Tibial nerve (tissue), 4 donors: ENCODE data around the gene UBASH3B. TPM values are rescaled to one million over a fixed set of nuclear protein-coding genes. Genes with fewer than 3 reads are reported as not detected.

ENCODE experiments used
- DNase-seq, 2 donors: peaks; one replicate each; pipeline ENCODE4 v3.0.0-alpha.2; 2019; ENCODE audit warnings: low spot score in 2 of 2
- H3K27ac ChIP-seq, 4 donors: fragments of 200-600 bp; sonication (generic) in 3 of 4; one replicate each; pipeline ENCODE4 v1.5.1; 2017 to 2019; ENCODE audit warnings: mild to moderate bottlenecking in 1 of 4
- H3K27me3 ChIP-seq, 2 donors: fragments of 200-600 bp; sonication (generic) in 1 of 2; one replicate each; pipeline versions ENCODE4 v1.5.1 to v1.6.0; 2017 to 2019
- H3K36me3 ChIP-seq, 3 donors: fragments of 200-600 bp; sonication (generic); one replicate each; pipeline ENCODE4 v1.5.1; 2018 to 2019
- H3K4me1 ChIP-seq, 4 donors: fragments of 200-600 bp; sonication (generic) in 3 of 4; one replicate each; pipeline ENCODE4 v1.5.1; 2017 to 2019
- H3K4me3 ChIP-seq, 4 donors: fragments of 200-600 bp; sonication (generic) in 3 of 4; one replicate each; pipeline ENCODE4 v1.5.1; 2017 to 2019; ENCODE audit warnings: mild to moderate bottlenecking in 1 of 4, moderate library complexity in 1 of 4
- H3K9me3 ChIP-seq, 4 donors: fragments of 200-600 bp; sonication (generic) in 3 of 4; one replicate each; pipeline ENCODE4 v1.5.1; 2017 to 2019
- EP300 ChIP-seq, 2 donors: sonication (generic); formaldehyde crosslinking; IDR thresholded peaks; one replicate each; pipeline ENCODE4 v1.6.1; 2017; ENCODE audit warnings: antibody characterized with exemption in 2 of 2, mild to moderate bottlenecking in 1 of 2
- POLR2A ChIP-seq, 2 donors: fragments of 450-650 bp; IDR thresholded peaks; one replicate each; pipeline ENCODE4 v1.6.1; 2017; ENCODE audit warnings: antibody characterized with exemption in 2 of 2, mild to moderate bottlenecking in 2 of 2, moderate library complexity in 2 of 2
- WGBS, 2 donors: methylation state at CpG; one replicate each; pipeline ENCODE4 v1.1.5; 2018; 5-methylcytosine and 5-hydroxymethylcytosine counted together
- total RNA-seq, 4 donors: library from RNA; depleted of rRNA; stranded (reverse); fragments of >200 nt; gene quantifications; one replicate each; pipeline ENCODE4 v1.1.0, GENCODE V29; 2016
- TF ChIP-seq, protein P1 (sequence below), 5 experiments: fragments of 200-600 bp in 3 of 5; fragments of 450-650 bp in 2 of 5; sonication (generic) in 3 of 5; IDR thresholded peaks; one replicate each; pipeline ENCODE4 v1.5.1; 2016 to 2019; ENCODE audit warnings: antibody characterized with exemption in 5 of 5, mild to moderate bottlenecking in 3 of 5, moderate library complexity in 2 of 5

UBASH3B gene
- total RNA-seq, 4 donors from 2014 or later = 0.66 to 5.1 (median 1.8) TPM

DNA sequence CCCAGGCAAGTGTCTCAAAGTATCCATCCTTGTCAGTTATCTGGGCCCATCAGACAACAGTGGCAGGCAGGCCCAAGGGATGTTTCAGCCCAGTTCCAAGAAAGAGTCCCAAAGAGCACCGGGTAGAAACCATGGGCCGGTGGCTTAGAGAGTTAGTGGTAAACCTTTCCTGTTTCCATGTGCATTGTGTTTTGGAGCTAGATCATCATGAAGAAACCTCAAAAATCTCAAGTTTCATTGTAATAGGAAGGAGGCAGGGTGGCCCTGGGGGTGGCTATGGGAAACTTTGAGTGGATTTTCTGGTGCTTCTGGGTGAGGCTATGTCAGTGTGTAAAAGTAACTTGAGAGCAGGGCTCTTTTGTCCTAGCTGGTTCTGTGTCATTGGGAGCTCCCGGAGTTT lies 68.1 kb downstream of the UBASH3B start:
- no peaks in the 10 kb centered on the region for H3K9me3 ChIP-seq
- TF ChIP-seq EP300 (IDR thresholded peaks at IDR 0.05) (no peak), POLR2A (IDR thresholded peaks at IDR 0.05) (no peak)
- TF ChIP-seq, protein P1, sequence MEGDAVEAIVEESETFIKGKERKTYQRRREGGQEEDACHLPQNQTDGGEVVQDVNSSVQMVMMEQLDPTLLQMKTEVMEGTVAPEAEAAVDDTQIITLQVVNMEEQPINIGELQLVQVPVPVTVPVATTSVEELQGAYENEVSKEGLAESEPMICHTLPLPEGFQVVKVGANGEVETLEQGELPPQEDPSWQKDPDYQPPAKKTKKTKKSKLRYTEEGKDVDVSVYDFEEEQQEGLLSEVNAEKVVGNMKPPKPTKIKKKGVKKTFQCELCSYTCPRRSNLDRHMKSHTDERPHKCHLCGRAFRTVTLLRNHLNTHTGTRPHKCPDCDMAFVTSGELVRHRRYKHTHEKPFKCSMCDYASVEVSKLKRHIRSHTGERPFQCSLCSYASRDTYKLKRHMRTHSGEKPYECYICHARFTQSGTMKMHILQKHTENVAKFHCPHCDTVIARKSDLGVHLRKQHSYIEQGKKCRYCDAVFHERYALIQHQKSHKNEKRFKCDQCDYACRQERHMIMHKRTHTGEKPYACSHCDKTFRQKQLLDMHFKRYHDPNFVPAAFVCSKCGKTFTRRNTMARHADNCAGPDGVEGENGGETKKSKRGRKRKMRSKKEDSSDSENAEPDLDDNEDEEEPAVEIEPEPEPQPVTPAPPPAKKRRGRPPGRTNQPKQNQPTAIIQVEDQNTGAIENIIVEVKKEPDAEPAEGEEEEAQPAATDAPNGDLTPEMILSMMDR (IDR thresholded peaks at IDR 0.05) = no peak
- peaks cover 0 to 3% (median 0%) of the 10 kb centered on the region in 4 donors for H3K4me1 ChIP-seq
- 78 to 80% methylated on average over 3 of the region's 3 CpGs for WGBS, 2 donors
- H3K27ac ChIP-seq = no peak overlapping the region
- H3K36me3 ChIP-seq = no peaks in the 10 kb centered on the region
- no peaks in the 10 kb centered on the region for H3K27me3 ChIP-seq
- no peak for DNase-seq
- H3K4me3 ChIP-seq = no peak overlapping the region

DNA sequence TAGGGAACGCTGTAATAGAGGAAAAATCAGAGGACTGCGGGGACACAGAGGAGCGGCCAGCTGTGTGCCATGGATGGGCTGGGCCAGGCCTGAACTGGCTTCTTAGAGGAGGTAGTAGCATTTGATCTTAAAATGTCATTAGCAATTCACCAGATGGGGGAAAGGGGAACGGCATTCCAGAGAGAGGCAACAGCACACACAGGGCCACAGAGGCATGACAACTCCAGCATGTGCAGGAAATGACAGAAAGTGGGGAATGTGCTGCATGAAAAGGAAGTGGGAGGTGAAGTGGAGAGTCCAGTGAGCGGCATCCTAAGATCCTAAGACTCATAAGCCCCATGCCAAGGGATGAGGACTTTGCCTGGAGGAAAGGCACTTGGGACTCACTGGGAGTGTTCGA lies 69.0 kb downstream of the UBASH3B start:
- no peaks in the 10 kb centered on the region for H3K36me3 ChIP-seq
- TF ChIP-seq POLR2A (IDR thresholded peaks at IDR 0.05) = no peak
- TF ChIP-seq, protein P1 (IDR thresholded peaks at IDR 0.05) = no peak
- TF ChIP-seq EP300 (IDR thresholded peaks at IDR 0.05) = no peak
- H3K27ac ChIP-seq = no peak overlapping the region
- WGBS, 2 donors = 74 to 75% methylated on average over 6 of the region's 6 CpGs
- H3K27me3 ChIP-seq = no peaks in the 10 kb centered on the region
- no peak overlapping the region for H3K4me3 ChIP-seq
- DNase-seq = no peak
- H3K4me1 ChIP-seq = peaks cover 0 to 3% (median 0%) of the 10 kb centered on the region in 4 donors
- no peaks in the 10 kb centered on the region for H3K9me3 ChIP-seq

DNA sequence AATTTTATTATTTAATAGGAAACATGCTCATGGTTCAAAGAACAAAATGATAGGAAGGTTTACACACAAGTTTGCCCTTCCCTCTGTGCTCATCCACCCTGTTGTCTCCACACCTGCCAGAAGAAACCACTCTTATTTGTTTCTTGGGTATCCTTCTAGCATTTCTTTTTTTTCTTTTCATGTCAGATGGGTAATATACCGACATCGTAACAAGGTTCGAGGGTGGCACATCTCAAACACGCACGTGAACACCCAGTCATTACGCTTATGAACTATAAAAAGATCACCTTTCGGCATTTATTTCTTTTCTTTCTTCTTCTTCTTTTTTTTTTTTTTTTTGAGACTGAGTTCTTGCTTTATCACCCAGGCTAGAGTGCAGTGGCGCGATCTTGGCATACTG lies 70.5 kb downstream of the UBASH3B start:
- Histone ChIP-seq H3K36me3 (no peaks in the 10 kb centered on the region), H3K4me1 (peaks cover 0 to 3% (median 0%) of the 10 kb centered on the region in 4 donors), H3K4me3 (no peak overlapping the region), H3K27ac (no peak overlapping the region), H3K27me3 (no peaks in the 10 kb centered on the region), H3K9me3 (no peaks in the 10 kb centered on the region)
- TF ChIP-seq EP300 (IDR thresholded peaks at IDR 0.05) = no peak
- TF ChIP-seq, protein P1 (IDR thresholded peaks at IDR 0.05) = no peak
- TF ChIP-seq POLR2A (IDR thresholded peaks at IDR 0.05) = no peak
- DNase-seq = no peak
- WGBS, 2 donors = 97 to 98% methylated on average over 9 of the region's 9 CpGs

DNA sequence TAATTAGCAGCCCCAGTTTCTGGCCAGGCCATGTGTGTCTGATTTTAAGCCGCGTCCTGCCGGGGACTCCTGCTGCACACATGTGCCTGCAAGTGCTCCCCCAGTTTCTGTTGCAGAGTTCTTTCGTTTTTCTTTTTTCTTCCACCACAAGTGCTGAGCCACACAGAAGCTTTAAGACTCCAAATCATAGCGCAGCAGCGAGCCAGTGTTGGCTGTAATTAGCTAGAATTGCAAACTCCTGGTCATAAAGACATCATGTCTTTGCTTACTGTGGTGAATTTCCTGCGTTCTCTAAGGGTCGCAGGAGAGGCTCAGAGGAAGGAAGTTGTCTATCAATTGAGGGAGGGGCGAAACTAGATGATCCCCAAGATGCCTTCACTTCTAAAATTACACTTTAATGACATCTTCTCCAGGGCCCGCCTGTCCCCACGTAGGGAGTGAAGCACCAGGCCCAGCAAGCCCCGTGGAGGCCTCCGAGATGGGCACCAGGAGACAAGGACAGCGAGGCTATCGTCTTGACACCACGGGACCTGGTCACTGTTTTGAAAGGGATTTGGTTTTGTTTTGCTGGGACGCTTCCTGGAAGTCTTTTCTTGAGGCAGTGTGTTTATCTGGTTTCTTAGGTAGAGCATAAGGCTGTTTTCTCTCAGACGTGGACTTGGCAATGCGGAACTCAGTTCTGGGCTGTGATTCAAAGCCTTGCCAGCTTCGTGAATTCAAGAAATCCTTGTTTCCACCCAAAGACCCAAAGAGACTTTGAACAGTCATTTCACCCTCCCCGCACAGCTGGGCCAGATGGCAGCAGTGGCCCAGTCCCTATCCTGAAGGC lies 71.8 kb downstream of the UBASH3B start:
- TF ChIP-seq POLR2A (IDR thresholded peaks at IDR 0.05) (no peak), EP300 (IDR thresholded peaks at IDR 0.05) (no peak)
- TF ChIP-seq, protein P1 (IDR thresholded peaks at IDR 0.05) = no peak
- 52 to 58% methylated on average over 21 of the region's 21 CpGs for WGBS, 2 donors
- Histone ChIP-seq H3K4me1 (no peaks in the 10 kb centered on the region), H3K4me3 (no peak overlapping the region), H3K9me3 (no peaks in the 10 kb centered on the region), H3K36me3 (no peaks in the 10 kb centered on the region), H3K27ac (peak overlapping the region in 1 of 4 donors; percentile 13), H3K27me3 (no peaks in the 10 kb centered on the region)
- DNase-seq = no peak

DNA sequence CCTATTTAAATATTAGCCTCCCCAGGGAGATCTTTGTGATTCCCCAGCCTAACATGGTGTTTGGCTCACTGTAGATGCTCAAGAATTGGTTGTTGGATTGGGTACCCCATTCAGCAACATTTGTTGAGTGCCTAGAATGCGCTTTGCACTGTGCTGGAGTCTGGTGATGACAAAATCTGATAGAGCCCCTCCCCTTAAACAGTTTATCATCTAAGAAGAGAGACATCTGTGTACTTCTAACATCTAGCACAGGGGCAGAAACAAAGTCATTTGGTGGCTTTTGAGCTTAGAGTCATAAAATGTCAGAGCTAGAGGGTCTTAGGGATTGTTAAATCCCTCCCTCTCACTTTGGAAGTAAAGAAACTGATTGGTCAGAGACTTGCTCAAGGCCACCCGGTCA lies 73.0 kb downstream of the UBASH3B start:
- Histone ChIP-seq H3K27ac (no peak overlapping the region), H3K4me1 (peaks cover 0 to 8% (median 0%) of the 10 kb centered on the region in 4 donors), H3K9me3 (no peaks in the 10 kb centered on the region), H3K4me3 (no peak overlapping the region), H3K27me3 (no peaks in the 10 kb centered on the region), H3K36me3 (no peaks in the 10 kb centered on the region)
- WGBS, 2 donors = 68 to 89% methylated on average over 2 of the region's 2 CpGs
- no peak for DNase-seq
- TF ChIP-seq, protein P1 (IDR thresholded peaks at IDR 0.05) = no peak
- TF ChIP-seq EP300 (IDR thresholded peaks at IDR 0.05) = no peak
